HG03095 (cell line): ENCODE results near the gene HEMK1.

ENCODE experiments used
- ATAC-seq: cut with Tn5 transposase; IDR thresholded peaks from one replicate; pipeline ENCODE4 v1.9.1; 2021; ENCODE audit warnings: moderate library complexity; ENCODE audit not compliant: unreplicated experiment

The HEMK1 gene

DNA sequence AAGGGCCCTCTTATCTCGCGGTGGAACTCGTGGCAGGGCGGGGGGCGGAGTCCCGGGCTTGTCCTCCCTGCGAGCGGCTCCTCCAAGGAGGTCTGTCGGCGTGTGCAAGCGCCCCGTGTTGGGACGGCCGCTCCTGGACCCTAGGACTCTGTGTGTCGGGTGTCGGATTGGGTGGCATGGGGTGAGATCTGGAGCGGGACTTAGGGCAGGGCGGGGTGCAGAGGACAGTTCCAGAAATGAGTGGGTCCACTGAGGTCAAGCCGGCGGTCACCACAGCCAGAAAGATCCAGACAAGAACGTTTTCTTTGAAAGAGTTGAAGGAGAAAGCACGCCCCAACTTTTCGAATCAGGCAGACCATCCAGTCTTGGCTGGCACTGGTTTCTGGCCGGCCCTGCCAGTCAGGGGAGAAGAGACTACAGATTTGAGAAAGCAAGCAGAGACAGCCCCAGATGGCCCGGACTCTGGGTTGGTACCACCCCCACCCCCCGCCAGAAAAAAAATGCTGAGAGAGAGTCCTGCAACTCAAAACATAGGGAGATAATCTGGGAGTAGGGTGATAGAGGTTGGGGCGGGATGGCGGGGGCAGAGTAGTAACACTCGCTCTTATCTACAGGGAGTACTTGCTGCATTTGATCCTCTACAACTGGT lies 43.0 kb downstream of the HEMK1 start:
- ATAC-seq, result no peak

DNA sequence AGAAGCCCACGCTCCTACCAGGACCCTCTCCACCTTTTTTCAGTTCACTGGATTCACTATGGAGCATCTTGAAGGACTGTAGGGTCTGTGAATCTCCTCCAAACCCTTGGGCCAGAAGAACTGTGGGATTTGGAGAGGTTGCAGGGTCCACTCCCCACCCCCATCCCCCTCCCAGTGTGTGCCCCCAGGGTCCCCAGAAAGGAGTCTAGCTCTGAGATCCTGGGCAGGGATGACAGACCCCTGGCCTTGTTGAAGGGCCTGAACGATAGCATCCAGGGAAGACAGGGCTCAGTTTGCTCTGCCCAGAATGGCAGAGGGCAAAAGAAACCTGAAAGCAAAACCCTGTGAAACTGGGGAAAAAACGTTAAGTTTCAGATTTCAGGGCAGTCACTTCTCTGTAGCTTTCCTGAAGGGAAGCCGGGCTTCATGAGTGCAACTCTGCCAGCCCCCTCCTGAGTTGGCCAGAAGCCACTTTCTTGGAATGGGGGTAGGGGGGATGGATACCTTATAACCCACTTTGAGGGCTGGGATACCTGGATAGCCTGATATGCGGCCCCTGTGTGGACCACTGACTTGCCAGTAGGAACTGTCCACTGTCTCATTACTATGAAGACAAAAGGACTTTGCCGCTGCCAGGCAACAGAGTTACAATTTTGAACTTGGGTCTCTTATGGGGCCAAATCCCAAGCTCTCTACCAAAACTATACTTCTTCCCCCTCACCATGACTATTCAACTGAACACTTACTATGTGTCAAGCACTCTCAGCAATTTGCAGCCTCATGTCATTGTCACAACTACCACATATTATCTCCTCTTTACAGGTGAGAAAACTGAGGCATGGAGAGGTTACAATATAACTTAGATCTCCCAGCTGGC lies 43.9 kb downstream of the HEMK1 start:
- ATAC-seq, result no peak

DNA sequence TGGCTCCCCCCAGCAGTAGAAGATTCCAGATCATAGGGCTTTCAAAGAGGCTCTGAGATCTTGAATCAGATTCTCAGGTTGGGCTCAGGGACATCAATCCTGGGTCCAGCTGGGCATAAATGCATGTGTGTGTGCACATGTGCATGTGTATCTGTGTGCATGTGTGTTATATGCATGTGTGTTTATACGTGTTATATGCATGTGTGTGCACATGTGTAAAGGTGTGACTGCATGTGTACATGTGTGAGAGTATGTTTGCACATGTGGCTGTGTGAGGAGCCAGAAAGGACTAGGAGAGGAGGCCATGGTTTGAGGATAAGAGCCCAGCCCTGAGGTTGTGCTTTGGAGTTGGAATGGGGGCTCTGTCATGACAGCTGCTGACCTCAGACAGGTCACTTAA lies 45.9 kb downstream of the HEMK1 start:
- no peak for ATAC-seq

DNA sequence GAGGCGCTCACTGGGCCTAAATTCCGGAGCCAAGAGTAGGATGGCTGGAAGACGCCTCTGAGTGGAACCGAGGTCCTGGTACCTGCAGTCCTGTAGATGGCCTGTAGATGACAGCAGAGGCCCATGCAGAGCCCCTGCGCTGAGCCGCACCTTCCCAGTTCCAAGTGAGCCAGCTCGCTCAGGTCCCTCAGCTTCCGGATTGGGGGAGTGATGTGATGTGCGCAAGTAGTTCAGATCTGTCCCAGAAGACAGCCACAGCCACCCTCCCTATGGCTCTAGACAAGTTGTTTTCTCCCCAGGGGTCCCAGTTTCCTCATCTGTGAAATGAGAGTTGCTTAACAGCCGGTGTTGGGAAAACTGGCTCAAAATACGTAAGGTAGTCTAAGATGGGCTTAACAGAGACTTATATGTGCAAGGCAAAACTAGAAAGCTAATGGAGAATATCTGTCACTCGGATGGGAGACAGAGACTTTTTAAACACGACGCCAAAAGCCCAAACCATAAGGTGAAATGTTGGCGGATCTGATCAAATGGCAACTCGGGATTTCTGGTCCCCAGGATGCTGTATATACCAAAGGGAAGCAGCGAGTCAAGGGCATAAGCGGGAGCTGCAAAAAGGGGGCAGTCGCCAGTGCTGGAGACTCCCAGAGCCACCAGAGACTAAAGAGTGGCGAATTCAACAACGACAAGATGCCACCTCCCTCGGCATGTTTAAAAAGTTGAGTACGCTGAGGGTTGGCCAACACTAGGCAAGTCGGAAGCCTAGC lies 46.9 kb downstream of the HEMK1 start:
- no peak for ATAC-seq

DNA sequence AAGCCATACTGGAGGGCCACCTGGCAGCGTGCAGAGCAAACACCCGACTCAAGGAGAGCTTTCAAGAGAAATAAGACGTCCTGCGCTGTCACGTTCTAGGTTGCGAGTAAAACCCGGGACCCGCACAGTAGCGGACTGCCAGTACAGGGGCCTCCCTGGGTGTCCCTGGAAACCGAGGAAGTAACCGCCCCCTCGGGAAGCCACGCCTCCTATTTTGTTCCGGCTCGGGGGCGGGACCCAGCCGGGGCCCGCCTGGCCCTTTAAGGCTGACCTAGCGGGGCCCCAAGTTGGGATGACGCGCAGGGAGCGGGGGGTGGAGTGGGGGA lies 47.4 kb downstream of the HEMK1 start:
- ATAC-seq, result peak; percentile 67

DNA sequence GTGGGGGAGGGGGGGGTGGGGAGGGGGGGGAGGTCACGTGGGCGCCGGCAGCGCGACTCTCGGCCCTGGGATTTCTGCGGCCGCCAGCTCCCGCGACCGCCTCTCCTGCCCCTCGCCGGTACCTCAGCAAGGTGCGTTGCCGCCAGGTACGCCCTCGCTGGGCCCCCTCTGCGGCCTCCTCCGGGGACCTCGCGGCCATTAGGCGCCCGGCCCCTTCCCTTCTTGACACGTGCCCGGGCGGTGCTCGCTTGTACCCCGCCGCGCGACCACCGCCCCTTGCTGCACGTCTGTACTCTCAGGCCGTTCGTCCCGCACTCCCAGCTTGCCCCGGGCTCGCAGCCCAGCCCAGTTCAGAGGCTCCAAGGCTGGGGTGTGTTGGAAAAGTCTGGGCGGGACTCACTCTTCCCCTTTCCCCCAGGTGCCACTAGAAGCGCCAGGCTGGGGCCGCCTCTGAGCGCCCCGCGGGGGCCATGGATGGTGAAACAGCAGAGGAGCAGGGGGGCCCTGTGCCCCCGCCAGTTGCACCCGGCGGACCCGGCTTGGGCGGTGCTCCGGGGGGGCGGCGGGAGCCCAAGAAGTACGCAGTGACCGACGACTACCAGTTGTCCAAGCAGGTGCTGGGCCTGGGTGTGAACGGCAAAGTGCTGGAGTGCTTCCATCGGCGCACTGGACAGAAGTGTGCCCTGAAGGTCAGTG lies 47.9 kb downstream of the HEMK1 start, which contains the start of gene MAPKAPK3:
TSS of gene MAPKAPK3 (plus strand) at position 56 of the 696 bp plus-strand sequence. CDS start at position 471, 415 bp downstream.
- ATAC-seq, result peak; percentile 16

DNA sequence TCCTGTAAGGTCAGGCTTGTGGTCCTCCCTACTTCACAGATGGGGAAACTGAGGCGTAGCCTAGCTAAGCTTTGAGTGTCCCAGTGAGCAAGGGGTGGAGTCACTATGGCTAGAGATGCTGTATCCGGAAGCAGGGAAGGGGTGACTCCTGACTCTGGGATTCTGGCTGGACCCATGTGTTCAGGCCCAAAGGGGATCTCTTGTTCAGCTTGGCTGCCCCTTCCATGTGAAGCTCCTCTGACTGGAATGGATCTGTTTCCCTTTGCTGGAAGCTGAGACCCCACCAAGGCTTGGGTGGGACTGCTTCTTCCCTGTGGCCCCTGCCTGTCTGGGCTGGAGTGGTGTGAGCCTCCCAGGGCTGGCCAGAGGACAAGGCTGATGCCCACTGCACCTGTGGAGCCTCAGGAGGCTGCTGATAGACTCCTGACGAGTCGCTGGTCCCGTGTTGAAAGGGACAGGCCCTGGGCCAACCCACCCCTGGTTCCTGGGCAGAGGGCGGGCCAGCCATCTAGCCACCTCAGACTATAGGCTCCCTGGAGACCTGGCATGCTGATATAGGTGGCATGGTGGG lies 48.7 kb downstream of the HEMK1 start:
- no peak for ATAC-seq

DNA sequence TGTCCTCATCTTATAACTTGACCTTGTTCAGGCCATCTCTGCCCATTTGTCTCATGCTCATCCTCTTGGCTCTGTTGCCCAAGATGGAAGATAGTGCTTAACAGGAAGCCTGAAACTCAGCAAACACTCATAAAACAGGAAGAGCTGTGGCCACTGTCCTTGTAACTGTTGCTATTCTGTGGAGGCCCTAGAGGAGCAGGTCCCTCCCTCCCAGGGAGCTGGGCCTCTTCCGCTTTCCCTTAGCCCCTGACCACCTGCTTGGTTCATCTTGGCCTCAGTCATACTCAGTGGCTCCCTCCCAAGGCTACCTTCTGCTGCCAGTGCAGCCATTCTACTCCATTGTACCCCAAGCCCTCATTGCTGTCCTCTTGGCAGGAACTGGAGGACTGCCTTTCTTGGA lies 51.1 kb downstream of the HEMK1 start:
- no peak for ATAC-seq

DNA sequence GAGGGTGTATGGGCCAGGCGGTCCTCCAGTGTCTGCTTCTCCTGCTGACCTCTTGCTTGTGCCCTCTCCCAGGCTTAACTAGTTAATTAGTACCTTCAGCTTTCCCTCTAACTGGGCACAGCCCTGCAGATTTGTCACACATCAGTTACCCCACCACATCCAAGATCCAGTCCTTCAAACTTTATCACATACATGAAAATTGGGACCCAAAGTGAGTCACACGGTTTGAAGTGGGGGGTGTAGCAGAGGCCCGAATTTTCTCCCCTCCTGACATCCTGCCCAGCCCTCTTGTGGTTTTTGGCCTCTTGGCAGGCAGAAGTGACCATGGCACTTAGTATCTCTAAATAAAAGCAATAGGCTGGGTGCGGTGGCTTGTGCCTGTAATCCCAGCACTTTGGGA lies 51.5 kb downstream of the HEMK1 start:
- ATAC-seq, result no peak

DNA sequence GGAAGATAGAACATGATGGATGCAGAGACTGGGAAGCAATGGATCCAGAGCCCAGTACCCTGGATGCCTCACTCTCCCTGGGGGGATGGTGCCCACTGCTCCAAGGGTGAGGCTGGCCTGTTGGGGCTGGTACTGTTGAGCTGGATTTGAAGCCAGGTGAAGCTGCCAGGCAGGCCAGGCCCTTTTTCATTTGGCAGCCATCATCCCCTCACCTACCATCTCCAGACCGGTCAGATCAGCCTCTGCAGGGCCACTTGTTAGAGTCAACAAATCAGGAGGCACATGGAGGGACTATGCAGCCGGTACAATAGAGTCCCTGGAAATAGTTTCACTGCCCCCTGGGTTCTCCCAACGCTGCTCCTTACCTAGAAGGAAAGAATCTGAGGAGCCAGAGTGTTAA lies 53.6 kb downstream of the HEMK1 start:
- no peak for ATAC-seq

DNA sequence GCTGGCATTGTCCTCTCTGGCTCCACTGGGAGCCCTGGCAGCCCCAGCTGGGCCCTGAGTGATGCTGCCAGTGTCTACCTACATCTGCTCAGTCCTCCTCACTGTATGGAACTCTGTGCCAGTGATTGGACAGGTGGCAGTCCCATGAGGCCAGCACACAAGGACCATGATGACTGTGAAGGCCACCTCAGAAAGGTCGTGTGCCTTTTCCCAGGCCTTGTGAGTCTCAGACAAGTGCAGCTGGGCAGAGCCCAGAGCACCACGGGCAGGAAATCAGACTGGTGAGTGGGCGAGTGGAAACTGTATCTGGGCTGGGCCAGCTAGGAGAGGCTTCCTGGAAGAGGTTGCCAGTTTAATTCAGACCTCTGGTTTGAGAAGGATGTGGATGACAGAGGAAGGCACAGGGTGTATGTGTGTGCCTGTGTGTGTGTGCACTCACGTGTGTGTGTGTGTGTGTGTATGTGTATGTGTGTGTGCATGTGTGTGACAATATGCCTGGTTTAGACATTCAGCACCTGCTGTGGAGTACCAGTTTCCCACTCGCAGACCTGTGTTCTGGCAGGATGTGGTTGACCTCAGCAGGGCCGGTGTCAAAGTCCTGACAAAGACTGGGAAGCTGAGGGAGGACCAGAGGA lies 54.6 kb downstream of the HEMK1 start:
- no peak for ATAC-seq

DNA sequence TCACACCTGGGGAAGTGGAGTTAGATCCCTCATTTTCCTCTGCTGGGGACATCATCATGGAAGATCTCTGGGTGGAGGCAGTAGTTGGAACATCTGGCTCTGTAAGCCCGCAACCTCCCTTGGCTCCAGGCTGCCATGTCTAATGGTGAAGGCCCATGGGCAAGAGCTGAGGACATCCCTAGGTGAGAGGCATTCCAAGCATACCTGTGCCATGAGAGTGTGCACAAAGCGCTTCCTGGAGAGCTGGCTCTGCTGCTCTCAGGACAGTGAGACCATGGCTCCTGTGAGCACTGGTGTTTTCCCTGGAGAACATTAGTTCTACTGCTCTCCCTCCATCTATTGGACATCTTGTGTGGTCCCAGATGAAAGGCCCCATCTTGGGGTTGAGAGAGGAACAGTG lies 55.3 kb downstream of the HEMK1 start:
- ATAC-seq, result no peak

DNA sequence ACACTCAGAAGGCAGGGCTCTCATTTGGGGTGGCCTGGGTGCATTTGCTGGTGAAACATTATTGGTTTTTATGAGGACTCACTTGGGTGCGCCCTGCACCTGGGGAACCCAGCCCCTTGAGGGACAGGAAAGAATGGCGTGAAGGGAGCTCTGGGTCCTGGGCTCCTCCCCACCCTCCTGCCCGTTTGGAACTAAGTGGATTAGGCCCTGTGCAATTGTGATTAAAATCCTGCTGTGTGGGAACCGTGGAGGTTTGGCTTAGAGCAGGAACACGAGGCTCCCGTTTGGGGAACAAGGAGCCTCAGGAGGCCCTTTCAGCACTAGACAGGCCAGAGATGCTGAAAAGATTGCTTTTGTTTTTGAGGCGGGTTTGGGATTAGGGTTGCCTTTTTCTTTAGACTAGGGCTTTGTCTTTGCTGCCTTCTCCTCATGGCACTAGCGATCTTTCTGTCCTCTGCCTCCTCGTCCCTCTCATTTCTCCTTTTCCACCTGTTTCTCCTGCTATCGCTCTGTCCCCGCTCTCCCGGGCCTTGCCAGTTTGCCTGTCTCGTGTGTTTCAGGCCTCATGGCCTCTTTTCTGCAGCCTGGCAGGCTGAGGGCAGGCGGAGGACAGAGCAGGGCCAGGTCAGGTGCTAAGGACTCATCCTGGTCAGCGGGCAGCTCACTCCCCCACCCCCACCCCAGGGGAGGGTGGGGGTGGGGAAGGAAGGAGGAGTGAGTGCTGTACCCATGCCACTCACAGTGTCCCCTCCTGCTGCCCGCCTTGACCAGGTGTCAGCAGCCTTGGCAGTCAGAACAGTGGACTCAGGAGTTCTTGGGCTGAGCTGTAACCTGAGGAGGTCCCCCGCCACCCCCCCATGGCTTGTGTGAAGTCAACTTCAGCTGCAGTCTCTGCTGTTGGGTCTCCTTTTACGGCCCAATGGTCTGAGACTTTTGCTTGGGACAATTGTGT lies 56.2 kb downstream of the HEMK1 start:
- ATAC-seq, result no peak

DNA sequence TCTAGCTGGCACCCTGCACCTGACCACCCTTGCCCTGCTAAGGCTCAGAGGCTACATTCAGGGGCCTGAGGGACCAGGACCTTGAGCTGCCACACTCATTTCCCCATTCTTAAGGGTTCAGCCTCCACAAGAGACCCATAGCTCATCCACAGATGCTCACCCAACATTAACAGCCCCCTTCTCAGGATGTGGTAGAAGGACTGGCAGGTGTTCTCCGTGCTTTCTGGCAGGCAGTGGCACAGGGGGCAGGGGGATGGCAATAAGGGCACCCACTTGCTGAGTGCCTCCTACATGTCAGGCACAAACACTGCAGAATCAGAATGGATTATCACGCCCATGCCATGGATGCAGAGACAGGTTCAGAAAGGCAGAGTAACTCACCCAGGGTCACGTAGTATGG lies 57.1 kb downstream of the HEMK1 start:
- ATAC-seq, result no peak

DNA sequence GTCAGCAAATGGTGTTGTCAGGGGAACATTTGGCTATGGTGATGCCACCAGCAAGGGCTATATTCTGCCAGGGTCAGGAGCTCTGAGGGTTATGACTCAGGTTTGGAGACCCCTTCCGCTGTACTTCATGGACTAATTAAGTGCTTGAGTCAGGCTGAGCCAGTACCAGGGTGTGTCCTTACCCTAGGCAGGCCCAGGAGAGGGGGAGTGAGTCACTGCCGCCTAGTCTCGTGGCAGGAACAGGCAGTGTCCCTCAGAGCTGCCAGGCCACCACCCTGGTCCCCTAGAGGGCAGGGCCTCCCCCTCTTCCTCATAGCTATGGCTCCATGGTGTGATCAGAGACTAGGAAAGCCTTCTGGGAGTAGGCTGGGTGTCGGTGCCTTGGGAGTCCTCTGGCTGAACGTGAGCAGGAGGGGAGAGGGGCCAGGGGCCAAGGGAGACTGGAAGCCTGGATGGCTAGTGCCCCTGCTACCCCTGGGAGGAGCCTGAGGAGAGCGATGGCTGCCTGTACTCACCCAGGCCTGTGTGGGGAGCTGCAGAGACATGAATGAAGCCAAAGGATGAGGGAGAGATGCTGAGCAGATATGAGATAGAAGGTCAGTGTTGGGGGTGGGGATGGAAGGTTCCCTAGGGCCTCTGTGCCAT lies 58.2 kb downstream of the HEMK1 start:
- no peak for ATAC-seq

DNA sequence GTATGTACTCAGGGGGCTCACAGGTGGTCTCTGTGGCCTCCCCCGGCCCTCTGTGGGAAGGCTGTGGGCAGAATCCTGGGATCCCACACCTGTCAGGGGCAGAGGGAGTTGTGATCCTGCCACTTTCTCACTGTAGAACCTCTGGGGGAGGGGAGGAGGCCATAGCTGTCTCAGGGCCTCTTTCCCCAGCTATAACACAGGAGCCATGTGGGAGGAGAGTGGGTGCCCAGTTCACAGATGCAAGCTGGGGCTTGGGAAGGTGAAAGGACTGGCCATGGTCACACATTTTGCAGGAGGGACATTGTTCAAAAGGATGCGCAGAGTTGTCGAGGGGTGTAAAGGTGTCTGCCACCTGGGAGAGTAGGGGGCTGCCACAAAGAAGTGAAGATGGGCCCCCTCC lies 59.3 kb downstream of the HEMK1 start:
- ATAC-seq, result no peak

DNA sequence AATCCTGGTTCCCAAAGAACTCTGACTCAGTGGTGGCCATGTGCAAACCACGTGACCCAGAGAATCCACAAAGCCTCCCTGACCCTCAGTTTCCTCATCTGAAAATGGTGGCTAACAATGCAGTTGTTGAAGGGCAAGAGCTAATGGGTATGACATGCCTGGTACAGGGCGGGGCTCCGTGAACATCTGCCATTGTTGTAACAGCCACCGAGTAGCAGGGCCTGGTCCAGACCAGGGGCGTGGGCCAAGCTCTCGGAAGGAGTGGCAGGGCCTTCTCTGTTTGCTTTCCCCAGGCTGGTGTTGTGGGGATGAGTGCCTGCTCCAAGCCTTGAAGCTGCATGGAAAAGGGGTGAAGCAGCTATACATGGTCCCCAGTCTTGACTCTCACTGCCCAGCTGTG lies 61.1 kb downstream of the HEMK1 start:
- ATAC-seq, result no peak

DNA sequence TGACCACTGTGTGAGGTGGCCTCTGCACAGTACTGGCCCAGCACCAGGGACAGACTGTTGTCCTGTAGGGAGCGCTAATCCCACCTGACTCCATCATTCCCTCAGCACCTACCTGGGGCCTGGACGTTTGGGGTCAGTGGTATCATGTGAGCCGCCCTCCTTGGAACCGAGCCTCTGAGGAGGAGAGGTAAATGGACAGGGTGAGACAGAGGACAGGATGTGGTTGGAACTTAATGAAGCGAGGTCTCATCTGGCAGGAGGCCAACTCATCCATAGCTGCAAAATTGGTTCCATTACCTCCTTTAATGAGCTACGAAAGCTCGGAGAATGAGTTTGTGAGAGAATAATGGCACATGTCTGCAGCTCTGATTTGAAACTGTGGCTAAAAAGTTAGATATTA lies 61.6 kb downstream of the HEMK1 start:
- no peak for ATAC-seq

DNA sequence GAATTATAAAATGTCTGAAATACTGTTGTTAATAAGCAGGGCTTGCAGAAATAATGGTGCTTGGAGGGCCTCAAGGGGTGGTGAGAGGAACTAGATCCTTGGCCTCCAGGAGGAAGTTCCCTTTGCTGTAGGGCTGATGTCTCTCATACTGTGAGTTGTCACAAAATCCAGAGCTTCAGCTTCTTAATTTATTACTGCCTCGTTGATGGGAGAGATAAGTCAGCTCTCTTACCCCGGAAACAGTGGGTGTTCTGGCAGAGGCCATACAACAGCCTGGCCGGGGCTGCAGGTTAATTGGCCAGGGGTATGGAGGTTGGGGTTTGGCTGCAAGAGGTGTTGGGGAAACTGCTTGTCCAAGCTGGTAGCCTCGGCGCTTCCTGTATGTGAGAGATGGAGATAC lies 63.1 kb downstream of the HEMK1 start:
- no peak for ATAC-seq
